Measurements from ENCODE around the gene MAN1B1.
A peak's percentile ranks its signal among the peaks of the same experiment; 100 is the strongest.

Gene MAN1B1

DNA sequence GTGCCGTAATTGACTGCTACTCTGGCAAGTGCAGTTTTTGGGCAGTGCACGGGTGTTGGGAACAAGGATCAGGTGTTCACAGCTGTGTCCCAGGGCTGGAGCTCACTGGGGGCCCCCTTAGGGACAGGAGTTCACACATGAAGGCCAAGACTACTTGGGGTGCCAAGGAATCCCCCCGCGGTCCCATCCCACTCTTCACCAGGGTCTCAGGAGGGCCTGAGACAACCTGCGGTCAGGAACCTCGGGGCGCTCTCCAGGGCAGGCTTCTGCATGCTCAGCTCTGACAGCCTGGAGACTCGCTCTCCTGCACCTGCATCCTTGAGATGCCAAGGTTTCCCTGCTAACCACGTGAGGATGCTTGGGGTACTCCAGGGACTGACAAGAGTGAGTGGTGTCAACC lies 2.3 kb upstream of the MAN1B1 start:
- DNase-seq, result no peak

DNA sequence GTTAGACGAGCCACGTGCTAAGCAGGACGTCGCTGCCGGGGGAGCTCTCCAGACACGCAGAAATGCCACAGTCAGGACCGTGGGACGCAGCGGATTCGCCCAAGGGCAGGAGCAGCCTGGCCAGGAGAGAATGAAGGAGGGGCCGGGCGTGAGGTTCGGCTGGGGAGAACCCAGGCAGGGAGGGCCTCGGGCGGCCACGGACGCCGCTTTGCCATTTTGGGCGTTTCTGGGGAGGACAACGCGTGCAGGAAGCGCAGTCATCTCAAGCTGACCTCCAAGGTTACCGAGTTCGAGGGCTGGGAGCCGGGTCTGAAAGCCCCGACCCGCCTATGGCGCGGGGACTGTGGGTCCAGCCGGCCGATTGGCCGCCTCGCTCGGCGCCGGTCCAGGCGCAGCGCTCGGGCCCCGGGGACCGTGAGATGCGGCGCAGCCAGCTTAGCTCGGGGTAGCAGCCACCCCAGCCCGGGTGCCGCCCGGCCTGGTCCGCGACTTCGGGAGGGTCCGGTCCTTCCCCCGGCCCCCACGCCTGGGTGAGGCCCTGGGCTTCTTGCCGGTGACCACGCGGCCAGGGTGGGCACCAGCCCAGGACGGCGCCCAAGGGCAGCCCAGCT lies 760 bp upstream of the MAN1B1 start:
- peak in 1 of 51 donors; percentile 58 for DNase-seq

DNA sequence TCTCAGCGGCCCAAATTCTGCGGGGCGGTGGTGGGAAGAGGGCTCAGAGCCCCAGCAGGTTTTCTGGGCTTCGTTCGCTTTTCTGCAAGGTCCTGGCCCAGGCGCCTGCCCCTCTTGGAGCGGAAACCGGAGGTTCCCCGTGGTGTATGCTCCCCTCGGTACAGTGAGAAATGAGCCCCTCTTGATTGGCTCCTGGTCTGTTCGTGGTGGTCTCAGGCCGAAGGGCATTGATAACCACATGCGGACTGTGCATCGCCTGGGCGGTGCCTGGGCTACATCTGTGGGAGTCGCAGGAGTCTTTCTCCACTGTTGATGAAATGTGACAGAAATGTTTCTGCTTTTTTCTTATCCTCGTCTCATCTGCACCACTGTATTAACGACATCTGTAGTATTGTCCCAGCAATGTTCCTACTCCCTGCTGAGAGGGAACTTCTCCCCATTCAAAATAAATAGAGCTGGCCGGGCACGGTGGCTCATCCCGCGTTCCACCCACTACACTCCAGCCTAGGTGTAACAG lies 682 bp downstream of the MAN1B1 start:
- no peak for DNase-seq

GRCh38 chr9:137088121-137088520 lies 1.3 kb downstream of the MAN1B1 start:
- no peak for DNase-seq

DNA sequence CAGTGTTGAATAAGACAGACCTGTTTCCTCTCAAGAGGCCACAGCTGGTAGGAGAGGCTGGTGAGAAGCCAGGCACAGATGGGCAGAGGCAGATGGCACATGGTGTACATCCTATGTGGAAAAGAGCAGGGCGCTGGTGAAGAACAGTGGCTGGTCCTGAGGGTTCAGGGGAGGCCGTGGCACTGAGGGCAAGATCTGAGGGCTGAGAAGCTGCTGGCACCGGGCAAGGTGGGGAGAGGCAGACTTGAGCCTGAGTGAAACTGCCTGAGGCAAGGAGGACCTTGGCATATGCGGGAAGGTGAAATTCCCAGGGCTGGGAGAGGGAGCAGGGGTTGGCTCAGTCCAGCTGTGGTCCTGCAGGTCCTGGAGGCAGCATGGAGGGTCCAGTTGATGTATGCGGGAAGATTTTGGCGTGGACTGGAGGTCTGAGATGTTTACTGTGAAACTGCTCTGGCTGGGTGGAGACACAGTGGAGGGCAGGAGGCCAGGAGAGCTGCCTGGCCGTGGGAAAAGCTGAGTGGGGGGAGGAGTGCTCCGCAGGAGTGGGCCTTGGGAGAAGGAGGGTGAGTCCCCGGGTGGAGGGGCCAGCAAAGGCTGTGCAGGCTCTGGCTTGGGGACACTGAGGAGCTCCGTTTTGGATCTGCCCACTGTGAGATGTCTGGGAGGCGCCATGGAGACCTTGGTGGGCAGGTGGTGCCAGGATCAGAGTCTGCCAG lies 2.6 kb downstream of the MAN1B1 start:
- peak in 3 of 51 donors; percentile 18 to 49 (median 22) for DNase-seq

DNA sequence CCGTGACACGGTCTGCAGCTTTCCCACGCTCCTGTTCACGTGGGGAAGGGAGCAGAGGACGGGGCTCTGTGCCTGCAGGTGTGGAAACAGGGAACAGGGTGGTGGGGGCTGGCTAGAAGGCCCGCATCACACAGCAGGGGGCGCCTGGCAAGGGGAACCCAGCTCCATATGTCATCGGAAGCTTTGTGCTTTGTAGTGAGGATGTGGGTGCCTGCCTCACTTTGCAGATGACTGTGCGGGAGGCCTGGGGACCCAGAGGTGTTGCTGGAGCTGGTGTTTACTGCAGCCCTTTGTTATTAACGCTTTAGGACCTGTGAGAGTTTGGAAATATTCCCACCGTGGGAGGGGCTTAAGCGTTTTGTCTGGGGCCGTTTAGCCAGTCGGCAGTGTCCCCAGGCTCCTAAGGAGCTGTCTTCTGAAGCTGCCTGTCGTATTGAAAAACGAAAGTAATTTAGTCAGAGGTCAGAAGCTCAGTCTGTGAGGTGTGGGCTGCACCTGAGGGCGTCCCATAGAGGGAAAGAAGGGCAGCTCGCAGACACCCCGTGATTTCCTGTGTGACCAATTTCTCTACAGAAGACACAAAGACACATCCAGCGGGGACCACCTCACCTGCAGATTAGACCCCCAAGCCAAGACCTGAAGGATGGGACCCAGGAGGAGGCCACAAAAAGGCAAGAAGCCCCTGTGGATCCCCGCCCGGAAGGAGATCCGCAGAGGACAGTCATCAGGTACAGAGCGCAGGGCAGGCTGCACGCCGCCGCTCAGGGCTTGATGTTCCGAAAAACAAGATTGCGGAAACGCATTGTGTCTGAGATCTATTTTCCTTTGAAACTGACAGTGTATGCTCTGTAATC lies 9.1 kb downstream of the MAN1B1 start:
- DNase-seq, result no peak

DNA sequence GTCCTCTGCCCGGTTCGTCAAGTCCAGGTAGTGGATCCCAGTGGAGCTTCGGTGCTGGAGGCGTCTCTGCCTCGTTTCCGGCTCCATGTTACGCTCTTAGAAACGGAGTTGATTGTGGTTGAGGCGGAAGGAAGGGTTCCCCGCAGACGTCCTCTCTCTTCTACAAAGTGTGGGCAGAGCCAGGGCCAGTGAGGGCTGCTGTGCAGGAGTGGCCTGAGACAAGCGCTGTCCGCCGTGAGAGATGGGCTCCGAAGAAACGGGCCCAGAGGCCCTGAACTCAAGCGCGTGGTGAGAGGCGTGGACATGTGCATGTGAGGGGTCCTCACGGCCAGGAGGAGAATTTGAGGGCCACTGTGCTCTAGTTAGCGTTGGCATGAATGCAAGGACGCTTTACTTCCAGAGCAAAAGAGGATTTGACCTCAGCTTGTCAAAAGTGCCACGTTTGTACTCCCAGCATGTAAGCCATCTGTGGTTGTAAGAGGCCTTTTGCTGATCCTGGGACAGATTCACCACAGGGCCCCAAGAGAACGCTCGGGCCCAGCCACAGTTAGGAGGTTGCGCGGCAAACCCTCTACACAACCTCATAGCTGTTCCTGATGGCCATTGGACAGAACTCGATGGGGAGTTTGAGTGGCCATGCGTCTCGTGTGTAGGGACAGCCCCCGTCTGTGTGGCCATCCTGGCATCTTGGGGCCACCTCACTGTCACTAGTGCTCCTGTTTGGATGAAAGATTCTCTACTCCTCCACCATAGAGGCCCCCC lies 10.2 kb downstream of the MAN1B1 start:
- no peak for DNase-seq

DNA sequence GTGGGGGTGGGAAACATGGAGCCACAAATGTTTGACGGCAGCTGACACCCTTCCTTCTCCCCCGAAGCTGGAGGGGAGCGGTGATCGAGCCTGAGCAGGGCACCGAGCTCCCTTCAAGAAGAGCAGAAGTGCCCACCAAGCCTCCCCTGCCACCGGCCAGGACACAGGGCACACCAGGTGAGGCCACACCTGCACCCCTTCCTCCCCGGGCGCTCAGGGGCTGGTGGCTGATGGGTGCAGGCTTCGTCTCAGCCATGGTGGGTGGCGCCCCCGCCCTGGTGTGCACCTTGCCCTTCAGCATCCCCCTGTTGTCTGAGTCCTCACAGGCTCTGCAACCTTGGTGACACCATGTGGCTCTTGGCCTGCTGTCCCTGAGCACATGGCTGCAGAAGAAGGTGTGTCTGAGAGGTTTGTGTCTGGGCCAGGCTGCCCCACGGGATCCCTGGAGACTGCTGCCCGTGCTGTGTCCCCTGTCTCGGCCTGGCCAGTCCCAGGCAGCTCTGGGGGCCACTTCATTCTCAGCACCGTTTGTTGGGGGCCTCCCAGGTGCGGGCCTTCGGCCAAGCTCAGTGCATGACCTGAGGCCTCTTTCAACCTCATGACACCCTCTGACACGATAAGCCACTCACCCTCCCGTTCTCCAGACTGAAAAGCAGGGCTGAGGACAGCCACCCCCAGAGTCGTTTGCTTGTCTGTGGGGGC lies 11.1 kb downstream of the MAN1B1 start:
- no peak for DNase-seq

DNA sequence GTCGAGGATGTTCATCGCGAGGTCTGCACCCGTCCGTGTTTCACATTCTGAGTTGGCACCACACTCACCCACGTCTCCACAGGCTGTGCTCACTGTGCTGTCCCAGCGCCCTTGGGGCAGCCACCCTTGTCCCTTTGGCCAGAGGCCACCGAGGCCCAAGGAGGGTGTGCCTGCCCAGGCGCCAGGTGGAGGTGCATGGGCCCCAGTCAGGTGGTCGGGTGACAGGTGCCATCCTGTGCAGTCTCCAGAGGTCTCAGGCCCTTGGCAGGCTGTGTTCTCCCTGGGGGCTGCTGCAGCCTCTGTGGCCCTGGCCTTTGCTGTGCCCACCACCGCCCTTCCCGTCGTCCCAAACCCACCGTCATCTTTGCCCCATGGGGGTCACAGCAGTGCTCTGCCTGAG lies 12.4 kb downstream of the MAN1B1 start:
- DNase-seq, result no peak

- no peak for DNase-seq
Observed at GRCh38 chr9:137103206-137103999, 16.6 kb downstream of the MAN1B1 start.

DNA sequence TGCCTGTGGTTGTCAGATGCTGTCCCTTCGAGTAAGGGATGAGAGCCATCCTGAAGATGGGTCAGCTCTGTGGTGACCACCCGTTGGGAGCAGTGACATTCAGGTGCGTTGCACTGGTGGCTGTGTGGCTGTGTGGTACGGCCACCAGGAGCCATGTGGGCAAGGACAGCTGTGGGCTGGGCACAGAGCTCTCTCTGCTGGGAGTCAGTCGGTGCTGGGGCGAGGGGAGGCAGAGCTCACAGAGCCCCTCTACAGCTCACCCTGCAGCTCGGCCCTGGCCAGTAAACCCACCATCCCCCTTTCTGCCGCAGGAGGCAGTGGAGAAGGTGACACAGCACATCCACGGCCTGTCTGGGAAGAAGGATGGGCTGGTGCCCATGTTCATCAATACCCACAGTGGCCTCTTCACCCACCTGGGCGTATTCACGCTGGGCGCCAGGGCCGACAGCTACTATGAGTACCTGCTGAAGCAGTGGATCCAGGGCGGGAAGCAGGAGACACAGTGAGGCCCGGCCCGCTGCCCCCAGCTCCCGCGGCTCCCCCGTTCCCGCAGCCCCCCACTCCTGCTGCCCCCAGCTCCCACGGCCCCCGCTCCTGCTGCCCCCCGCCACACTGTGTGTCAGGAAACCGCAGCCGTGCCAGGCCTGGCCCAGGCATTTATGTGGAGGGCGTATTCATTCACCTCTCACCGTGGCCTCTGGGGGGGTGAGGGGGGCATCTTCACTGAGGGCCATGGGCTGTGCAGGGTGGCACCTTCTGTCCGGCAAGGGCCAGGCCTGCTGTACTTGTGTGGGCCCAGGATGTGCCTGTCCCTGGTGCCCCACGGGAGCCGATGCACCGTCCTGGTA lies 19.3 kb downstream of the MAN1B1 start:
- no peak for DNase-seq

- DNase-seq, result no peak
Observed at GRCh38 chr9:137106662-137107250, 20.0 kb downstream of the MAN1B1 start.

DNA sequence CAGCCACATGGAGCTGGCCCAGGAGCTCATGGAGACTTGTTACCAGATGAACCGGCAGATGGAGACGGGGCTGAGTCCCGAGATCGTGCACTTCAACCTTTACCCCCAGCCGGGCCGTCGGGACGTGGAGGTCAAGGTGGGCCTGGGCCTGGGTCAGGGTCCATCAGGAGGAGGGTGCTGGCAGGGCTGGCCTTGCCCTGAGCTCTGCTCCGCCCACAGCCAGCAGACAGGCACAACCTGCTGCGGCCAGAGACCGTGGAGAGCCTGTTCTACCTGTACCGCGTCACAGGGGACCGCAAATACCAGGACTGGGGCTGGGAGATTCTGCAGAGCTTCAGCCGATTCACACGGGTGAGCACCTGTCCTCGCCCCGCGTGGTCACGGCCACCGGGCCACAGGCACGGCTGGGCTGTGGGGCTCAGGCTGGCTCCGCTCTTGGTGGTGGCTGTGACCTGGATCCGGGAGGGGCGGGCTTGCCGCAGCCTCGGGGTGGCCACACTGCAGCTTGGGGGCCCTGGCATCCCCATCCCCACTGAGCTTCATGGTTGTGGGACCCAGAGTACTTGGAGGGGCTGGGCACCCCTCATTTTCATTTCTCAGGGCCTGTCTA lies 20.6 kb downstream of the MAN1B1 start:
- no peak for DNase-seq

- DNase-seq, result no peak
Observed at GRCh38 chr9:137107982-137108381, 21.2 kb downstream of the MAN1B1 start.

GRCh38 chr9:137108608-137109249 lies 21.9 kb downstream of the MAN1B1 start:
- peak in 1 of 51 donors; percentile 36 for DNase-seq

DNA sequence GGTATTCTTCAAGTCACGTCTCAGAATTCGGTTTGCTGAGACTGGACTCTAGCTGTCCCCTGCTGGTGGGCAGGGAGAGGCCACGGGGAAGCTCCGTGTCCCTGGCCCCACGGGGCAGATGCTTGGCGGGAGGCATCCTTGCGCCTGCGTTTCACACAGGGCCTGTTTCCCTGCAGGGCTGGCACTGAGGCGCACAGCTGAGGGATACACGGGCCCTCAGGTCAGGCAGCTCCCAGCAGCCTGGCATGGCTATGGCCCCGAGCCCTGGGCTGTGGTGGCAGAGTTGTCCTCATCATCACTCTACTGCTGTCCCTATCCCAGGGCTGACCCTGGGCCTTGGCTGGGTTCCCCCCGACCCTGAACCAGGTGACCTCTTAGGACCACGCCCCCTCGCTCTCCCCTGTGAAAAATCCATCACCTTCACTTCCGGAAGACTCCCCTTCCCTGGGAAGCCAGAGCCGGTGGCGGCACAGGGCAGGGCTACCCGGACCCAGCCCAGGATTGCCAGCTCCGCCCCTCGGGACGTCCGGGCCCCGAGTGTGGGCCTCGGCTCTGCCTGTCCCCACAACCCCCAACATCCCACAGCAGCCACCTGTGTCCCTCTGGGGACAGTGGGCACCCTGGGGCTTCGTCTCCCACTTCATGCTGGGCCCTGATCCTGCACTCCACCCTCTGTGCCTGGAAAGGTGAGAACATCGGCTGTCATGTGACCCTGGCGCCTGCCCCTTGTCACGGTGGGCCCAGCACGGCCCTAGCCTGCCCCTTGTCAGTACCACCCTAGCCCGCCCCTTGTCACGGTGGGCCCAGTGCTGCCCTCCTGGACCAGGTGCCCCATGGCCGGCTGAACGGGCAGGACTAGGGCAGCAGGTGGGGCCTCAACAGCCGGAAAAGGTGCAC lies 22.7 kb downstream of the MAN1B1 start:
- no peak for DNase-seq
